Activated CD4-positive, alpha-beta T cell treated with anti-CD3 and anti-CD28 coated beads, Interleukin-2, amount 50 U/mL, for 4 hours (primary cell): ENCODE measurements around the gene ZNF783.
"Not testable (repeated sequence)": the region's sequence is repeated elsewhere in the genome, so short reads cannot be mapped to it uniquely, and the experiment has no call there.

ENCODE experiments used
- DNase-seq, 2 experiments: peaks; one replicate each; pipeline ENCODE4 v3.0.0-alpha.2; 2020

Gene ZNF783

DNA sequence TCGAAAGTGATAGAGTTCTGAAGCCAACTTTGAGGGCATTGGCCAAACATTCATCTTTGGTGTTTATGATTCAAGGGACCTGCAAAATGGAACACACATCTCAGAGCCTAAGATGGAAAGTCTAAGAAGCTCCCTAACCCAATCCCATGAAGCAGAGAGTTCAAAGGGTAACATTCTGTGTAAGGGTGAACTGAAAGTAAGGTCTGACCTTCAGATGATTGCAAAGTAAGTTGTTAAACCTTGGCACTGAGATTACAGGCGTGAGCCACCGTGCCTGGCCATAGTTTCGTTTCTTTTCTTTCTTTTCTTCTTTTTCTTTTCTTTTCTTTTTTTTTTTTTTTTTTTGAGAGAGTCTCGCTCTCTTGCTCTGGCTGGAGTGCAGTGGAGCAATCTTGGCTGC, 20.3 kb upstream of the ZNF783 start:
- no peak for DNase-seq

DNA sequence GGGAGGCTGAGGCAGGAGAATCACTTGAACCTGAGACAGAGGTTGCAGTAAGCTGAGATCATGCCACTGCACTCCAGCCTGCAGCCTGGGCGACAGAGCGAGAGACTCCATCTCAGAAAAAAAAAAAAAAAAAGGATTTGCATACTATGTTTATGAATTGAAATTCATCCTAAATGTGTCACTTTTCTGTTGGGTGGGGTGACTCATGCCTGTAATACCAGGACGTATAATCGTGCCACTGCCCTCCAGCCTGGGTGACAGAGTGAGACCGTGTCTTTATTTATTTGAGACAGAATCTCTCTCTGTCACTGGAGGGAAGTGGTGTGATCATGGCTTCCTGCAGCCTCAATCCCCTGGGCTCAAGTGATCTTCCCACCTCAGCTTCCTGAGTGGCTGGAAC, 16.8 kb upstream of the ZNF783 start:
- no peak for DNase-seq

DNA sequence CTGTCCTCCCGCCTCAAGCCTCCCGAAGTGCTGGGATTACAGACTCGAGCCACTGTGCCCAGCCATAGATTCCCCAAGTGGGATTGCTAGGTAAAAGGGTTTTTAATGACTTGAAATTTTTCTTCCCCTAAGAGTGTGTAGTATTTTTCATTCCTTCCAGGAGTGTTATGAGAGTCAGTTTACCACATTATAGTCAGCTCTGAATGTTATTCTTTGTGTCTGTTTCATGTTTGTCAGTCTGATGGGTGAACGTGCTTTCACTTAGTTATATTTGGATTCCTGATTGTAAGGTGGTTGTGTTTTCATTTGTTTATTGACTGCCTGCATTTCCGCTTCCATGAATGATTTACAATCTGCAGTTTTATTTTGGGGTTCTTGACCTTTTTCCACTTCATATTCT, 16.3 kb upstream of the ZNF783 start:
- no peak for DNase-seq

DNA sequence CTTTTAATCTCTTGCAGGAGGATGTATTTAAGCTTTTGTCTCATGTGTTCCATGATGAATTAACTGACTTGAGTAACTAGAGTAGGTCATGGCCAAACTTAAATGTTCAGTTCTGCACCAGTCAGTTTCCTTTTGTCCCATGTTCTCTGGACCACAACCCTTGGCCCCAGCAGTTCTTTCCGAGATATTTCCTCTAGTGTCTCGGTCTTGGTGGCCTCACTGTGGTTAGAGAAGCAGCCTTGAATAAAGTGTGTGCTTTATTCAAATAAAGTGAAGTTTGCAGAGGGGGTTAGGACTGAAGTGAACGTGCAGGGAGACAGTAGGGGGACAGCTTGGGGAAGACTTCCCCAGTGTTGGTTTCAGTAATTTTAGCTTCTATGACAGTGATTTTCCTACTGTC, 13.2 kb upstream of the ZNF783 start:
- DNase-seq, result no peak

DNA sequence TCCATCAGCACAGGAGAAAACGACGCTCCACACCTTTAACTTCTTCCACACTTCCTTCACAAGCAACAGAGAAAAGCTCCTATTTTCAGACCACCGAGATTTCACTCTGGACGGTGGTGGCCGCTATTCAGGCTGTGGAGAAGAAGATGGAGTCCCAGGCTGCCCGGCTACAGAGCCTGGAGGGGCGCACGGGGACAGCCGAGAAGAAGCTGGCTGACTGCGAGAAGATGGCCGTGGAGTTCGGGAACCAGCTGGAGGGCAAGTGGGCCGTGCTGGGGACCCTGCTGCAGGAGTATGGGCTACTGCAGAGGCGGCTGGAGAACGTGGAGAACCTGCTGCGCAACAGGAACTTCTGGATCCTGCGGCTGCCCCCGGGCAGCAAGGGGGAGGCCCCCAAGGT, 11.8 kb upstream of the ZNF783 start:
- DNase-seq, result not testable (repeated sequence)

DNA sequence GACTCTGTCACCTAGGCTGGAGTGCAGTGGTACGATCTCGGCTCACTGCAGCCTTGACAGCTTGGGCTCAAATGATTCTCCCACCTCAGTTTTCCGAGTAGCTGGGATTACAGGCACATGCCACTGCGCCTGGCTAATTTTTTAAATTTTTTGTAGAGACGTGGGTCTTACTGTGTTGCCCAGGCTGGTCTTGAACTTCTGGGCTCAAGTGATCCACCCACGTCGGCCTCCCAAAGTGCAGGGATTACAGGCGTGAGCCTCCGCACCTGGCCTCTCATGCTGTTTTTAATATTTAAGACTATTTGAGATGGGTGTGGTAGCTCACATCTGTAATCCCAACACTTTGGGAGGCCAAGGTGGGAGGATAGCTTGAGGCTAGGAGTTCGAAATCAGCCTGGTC, 10.5 kb upstream of the ZNF783 start:
- DNase-seq, result not testable (repeated sequence)

DNA sequence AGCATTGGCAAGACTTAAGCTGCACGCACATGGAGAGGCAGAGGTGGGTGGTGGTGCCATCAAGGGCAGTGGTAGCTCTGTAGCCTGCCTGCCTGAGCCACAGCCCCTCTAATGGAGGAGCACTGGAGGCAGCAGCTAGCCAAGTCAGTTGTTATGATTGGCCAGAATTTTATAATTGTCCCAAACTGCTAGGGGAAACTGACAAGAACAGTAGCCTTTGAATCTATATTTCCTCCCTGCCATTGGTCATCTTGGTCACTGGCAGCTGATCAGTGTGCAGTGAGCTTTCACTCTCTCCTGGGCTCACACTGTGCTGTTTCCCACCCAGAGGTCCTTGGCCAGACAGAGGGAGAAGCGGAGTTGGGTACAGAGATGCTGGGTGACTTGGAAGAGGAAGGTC, 9.6 kb upstream of the ZNF783 start:
- DNase-seq, result no peak

DNA sequence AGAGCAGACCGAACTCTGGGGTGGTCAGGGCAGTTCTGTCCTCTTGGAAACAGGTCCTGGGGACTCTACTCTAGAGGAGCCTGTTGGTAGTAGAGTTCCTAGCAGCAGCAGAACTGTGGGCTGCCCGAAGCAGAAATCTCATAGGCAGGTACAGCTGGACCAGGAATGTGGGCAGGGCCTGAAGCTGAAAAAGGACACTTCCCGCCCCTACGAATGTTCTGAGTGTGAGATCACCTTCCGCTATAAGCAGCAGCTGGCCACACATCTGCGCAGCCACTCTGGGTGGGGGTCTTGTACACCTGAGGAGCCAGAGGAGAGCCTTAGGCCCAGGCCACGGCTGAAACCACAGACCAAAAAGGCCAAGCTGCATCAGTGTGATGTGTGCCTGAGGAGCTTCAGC, 8.3 kb upstream of the ZNF783 start:
- DNase-seq, result no peak

DNA sequence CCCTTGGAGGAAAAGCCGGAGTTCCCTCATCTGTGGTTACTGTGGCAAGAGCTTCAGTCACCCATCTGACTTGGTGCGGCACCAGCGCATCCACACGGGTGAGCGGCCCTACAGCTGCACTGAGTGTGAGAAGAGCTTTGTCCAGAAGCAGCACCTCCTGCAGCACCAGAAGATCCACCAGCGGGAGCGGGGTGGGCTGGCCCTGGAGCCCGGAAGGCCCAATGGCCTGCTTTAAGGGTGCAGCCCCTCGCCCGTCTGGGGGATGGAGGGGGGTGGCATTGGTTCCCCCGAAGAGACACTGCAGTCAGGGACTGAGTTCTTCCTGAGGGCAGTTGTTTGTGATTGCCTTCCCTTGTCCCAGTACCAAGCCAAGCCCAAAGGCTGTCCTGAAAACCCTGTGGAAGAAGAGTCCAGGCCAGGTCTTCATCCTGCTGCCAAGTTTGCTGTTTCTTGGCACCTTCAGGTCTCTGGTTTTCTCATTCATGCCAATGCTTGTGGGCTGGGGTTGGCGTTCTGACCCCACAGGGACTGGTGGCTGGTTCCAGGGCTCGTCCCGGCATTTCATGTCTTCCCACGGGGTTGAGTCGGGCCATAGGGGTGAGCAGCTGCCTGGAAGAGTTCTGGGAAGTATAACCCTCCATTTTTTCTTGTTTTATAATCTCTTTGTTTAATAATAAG, 7.7 kb upstream of the ZNF783 start:
- DNase-seq, result no peak

DNA sequence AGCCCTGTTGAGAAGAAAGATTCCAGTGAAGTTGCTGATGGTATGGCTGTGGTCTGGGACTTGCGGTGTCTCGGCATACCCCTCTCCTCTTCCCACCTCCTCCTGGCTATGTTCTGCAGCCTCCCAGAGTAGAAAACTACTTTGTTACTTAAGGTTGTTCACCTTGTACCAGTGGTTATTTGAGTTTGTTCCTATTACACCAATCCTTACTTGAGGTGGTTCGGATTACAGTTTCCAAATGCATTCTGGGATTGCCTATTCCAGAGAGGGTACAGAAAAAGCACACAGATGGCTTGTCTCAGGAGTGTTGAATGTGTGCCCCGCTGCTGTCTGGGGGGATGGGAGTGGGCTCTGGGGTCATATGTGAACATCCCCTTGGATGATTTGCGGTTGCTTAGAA, 6.8 kb upstream of the ZNF783 start:
- no peak for DNase-seq

DNA sequence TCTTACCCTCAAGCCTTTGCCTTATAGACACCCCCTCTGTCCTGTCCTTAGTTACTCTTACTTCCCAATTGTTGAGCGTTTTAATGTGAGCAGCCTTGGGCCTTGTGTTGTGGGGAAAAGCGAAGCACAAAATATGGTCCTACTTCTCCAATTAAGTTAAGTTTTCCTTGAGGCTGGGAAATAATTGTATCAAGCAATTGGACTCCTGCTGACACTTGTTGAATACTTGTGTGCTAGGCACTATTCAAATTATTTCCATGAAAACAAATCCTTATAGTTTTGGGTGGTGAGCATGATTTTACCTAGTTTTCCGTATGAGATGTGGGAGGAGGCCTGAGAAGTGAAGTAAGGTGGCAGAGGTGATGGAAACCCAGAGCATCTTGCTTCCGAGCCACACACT, 5.4 kb upstream of the ZNF783 start:
- no peak for DNase-seq

DNA sequence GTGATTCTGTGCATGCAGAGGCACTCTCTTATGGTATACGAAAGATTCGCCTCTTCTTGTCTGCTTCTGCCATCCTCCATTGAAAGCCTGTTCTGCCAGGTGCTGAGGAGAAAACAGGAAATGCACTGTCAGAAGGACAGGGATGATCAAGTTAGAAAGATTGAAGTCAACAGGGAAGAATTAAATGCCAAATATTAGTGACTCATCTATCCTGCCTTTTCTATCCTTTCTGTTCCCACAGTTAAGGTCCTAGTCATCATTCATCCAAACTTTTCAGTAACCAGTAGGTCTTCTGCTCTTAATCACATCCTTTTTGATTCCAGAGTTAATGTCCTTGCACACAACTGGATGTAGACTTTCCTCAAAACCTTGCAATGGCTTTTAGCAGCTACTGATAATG, 4.8 kb upstream of the ZNF783 start:
- DNase-seq, result no peak

DNA sequence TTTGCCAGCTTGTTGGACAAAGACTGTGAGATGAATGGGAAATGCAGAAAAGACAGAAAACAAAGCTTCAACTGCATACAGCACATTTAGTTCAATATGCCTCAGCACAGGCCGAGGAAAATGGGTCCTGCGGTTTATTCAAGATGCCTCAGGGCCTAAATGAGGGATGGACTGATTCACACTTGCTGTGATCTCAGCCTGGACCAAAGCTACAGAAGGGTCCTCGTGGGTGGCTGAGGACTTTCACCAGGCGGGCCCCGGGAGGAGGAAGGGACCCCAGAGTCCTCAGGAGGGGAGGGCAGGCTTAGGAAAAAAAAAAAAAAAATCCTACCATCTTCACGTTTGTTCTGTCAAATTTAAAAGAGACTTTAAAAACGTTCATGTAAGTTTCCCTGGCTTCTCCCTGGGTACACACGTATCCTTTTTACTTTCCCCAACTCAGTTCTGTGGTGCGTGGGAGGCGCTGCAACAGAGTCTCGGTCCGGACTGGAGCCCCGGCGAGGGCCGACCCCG, 624 bp upstream of the ZNF783 start:
- no peak for DNase-seq

DNA sequence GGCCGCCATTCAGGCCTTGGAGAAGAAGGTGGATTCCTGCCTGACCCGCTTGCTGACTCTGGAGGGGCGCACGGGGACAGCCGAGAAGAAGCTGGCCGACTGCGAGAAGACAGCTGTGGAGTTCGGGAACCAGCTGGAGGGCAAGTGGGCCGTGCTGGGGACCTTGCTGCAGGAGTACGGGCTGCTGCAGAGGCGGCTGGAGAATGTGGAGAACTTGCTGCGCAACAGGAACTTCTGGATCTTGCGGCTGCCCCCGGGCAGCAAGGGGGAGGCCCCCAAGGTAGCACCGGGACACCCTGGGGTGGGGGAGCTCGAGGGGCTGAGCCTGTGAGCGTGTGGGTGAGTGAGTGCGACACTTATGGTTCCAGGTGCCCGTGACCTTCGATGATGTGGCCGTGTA, 4.5 kb downstream of the ZNF783 start:
- DNase-seq, result no peak

DNA sequence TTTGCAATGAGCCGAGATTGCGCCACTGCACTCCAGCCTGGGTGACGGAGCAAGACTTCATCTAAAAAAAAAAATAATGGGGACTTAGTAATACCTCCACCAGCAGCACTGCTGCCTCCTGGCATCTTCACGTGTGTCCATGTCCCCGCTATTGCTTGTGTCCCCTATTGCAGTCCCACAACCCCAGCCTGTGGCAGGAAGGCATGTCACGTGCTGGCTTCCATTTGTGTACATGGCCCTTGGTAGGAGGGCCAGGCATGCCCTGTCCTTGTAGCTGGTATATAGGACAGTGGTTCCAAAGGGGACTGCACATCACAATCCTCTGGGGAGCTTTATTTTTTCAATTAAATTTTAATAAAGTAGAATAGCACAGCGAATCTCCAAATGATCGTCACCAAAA, 5.7 kb downstream of the ZNF783 start:
- DNase-seq, result no peak

DNA sequence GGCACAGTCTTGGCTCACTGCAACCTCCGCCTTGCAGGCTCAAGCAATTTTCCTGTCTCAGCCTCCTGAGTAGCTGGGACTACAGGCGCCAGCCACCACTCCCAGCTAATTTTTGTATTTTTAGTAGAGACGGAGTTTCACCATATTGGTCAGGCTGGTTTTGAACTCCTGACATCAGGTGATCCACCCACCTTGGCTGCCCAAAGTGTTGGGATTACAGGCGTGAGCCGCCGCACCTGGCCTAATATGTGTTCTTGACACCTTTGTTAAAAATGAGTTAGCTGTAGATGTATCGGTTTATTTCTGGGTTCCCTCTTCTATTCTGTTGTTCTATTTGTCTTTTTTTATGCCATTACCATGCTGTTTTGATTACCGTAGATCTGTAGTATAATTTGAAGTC, 12.4 kb downstream of the ZNF783 start:
- DNase-seq, result not testable (repeated sequence)

DNA sequence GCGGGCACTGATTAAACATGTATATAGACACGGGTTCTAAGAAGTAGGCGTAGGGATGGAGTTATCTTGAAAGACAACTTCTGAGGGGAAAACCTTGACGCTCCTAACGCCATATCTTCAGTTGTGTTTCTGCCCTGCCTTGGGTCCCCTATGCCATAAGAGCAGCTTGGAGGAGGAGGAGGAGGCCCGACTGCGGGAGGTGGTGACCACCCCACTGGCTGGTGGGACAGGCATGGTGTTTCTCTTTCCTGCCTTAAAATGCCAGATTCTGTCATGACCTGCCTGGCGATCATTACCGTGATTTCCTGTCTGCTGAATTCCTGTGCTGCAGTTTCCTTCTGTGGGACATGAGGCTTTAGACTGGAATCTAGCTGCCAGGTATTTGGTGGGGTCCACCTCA, 15.9 kb downstream of the ZNF783 start:
- no peak for DNase-seq

DNA sequence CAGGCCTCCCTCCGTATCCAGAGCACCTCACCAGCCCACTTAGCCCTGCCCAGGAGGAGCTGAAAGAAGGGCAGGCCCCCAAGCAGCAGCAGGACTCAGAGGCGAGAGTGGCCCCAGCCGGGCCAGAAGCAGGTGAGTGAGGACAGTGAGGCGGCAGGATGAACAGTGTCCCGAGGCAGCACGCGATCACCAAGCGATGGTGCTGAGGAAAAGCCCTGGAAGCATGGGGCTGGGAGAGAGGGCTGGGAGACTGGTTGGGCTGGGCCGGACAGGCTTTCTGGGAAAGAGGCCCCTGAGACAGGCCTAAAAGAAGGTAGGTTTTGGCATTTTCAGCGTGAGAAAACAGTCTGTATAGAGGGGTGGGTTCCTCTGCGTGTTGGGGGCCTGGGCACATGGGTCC, 16.4 kb downstream of the ZNF783 start:
- no peak for DNase-seq

DNA sequence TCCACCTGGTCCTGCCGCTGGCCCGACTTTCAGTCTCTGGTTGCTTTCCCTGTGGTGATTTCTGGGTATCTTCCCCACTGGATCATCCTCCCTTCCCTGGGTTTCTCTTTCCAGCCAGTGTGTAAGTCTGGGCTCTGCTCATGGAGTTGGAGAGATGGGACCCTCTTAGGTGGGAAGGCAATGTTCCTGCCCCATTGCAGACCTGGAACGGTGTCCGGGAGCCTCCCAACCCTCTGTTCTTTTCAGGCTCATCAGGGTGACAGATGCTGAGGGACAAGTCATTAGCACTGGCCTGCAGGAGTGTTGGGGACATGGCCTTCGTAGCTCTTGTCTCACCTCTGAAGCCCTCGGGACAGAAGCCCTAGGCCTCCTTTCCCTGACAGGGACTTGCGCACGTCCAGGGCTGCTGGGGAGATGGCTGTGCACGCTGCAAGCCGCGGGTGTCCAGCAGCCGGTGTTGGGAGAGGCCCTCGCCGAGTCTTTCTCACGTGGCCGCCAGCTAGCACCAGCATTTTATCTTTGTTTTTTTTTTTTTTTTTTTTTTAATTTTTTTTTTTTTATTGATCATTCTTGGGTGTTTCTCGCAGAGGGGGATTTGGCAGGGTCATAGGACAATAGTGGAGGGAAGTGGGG, 17.2 kb downstream of the ZNF783 start:
- no peak for DNase-seq

DNA sequence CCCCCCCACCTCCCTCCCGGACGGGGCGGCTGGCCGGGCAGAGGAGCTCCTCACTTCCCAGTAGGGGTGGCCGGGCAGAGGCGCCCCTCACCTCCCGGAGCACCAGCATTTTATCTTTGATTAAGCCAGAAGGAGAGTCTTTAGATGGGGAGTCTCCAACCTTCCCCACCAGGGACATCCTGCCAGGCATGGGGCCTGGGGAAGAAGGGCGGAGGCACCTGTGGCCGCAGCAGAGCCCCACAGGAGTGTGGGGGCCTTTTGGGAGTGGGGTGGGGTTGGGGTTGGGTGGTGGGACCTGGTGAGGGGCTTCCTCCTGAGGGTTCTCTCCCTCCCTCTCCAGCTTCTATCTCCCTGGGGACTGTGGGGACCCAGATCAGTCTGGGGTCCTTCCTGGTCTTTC, 18.2 kb downstream of the ZNF783 start:
- no peak for DNase-seq

DNA sequence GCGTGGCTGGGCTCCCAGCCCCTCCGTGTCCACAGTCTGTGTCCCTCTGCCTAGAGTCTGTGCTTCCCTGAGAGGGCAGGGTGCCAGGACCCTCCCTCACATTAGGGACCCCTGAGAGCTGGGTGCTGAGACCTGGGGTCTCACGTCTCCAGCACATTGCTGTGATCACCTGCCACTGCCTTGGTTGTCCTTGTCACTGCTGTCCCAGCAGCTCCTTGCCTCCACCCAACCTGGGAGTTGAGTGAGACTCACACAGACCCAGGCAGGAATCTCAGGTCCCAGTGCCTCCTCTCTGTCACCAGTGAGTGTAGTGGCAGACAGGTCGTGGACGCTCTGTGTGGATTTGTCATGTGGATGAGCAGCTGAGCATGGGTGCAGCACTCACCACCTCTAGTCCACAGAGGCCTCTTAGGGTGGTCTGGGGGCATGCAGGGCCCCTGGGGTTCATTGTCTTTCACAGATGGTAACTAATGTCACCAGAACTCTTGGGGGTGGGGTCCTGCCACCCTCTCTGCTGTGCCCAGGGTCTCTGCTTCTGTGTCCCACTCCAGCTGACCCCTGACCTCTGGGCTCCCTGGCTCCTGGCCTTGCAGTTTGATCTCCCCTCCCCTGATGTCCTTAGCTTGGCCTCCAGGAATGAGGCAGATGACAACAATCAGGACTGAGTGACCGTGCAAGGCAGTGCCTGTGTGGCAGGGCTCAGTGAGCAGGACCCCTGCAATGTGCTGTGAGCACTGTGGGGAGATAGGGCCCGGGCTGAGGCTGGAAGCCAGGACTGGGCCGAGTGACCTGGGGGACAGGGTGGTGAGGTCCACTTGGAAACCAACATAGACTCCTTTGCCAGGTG, 18.9 kb downstream of the ZNF783 start:
- DNase-seq, result no peak

DNA sequence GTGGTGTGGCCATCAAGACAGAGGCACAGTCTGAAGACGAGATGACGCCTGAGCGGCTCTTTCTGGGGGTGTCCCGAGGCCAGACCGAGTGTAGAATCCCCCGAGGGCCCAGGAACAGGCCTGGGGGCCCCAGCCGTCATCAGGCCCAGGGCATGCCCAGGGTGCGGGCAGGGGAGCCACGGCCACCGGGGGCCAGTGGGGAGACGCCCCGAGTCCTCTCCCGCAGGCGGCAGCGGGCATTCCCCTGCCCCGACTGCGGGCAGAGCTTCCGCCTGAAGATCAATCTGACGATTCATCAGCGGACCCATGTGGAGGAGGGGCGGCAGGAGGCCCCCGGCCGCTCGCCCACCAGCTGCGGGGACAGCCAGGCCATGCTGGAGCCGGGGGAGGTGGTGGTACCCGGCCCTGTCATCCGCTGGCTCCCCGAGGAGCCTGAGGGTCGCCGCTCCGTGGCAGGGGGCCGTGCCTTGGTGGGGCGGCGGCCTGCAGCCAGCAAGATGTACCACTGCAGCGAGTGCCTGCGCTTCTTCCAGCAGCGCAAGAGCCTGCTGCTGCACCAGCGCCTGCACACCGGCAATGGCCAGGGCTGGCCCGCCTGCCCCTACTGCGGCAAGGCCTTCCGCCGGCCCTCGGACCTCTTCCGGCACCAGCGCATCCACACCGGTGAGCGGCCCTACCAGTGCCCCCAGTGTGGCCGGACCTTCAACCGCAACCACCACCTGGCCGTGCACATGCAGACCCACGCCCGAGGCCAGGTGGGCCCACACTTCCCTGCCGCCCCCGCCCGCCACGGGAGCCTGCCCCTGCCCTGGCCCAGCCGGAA, 19.7 kb downstream of the ZNF783 start:
- DNase-seq, result no peak

DNA sequence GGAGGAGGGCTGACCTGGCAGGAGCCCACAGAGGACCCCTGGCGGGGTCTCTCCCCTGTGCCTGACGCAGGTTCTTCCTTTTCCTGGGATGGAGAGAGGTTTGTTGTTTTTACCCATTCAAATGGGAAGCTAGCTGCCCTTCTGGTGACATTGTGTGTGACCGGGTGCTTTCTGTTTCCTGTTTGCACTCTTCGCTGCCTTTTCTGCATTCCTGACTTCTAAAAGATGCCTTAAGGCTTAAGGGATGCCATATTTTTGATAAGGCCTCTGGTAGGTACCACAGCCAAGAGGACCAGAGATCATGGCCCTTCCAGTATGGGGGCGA, 20.3 kb downstream of the ZNF783 start:
- no peak for DNase-seq
